Measurements from ENCODE around the gene RTN4RL1. TPM values are rescaled to one million over a fixed set of nuclear protein-coding genes. Genes with fewer than 3 reads are reported as not detected.

RTN4RL1 gene
- total RNA-seq, 1 experiment from 2014 or later: 0.22 TPM

- Histone ChIP-seq H2AK5ac (ENCODE audit: insufficient read length, low read length) (no peak overlapping the region), H3K23me2 (ENCODE audit: insufficient read length, low read depth, low read length, poor library complexity, severe bottlenecking) (no peaks in the 10 kb centered on the region), H3K9ac (ENCODE audit: extremely low read depth, insufficient read length, low read length) (no peak overlapping the region), H4K20me1 (ENCODE audit: control insufficient read depth, insufficient read depth, insufficient read length) (no peaks in the 10 kb centered on the region), H3K4me2 (ENCODE audit: insufficient read depth, insufficient read length, low read length) (no peak overlapping the region), H3K23ac (ENCODE audit: insufficient read length, low read depth, low read length) (no peak overlapping the region), H2BK15ac (ENCODE audit: low read depth, low read length) (no peak overlapping the region), H3K79me2 (ENCODE audit: insufficient read depth, low read length) (no peaks in the 10 kb centered on the region), H2BK5ac (ENCODE audit: insufficient read length, low read length) (no peak overlapping the region), H3K79me1 (ENCODE audit: insufficient read depth, low read depth, low read length, poor library complexity, severe bottlenecking) (no peaks in the 10 kb centered on the region), H4K91ac (ENCODE audit: insufficient read length, low read depth, low read length) (no peak overlapping the region), H4K5ac (ENCODE audit: insufficient read length, low read depth, low read length) (no peak overlapping the region), H3K14ac (ENCODE audit: insufficient read depth, low read length) (no peak overlapping the region), H3K4me1 (ENCODE audit: insufficient read depth, low read length) (no peaks in the 10 kb centered on the region), H3K4ac (ENCODE audit: low read depth, low read length) (no peak overlapping the region), H3T11ph (ENCODE audit: low read length) (no peak overlapping the region), H2AFZ (ENCODE audit: low read length) (no peak overlapping the region), H2BK12ac (ENCODE audit: insufficient read length, low read depth, low read length) (no peak overlapping the region), H3K56ac (ENCODE audit: insufficient read length, low read depth, low read length) (no peak overlapping the region), H3K27me3 (ENCODE audit: insufficient read depth, low read length) (peaks cover 28% of the 10 kb centered on the region), H3K18ac (ENCODE audit: insufficient read length, low read depth, low read length) (no peak overlapping the region), H2BK20ac (ENCODE audit: low read depth, low read length, poor library complexity, severe bottlenecking) (no peak overlapping the region), H4K8ac (replicated peaks; ENCODE audit: insufficient read length, low read depth, low read length) (no peak overlapping the region), H3K27ac (ENCODE audit: insufficient read length, low read depth, low read length) (no peak overlapping the region), H3K9me3 (ENCODE audit: control insufficient read depth, low read depth, low read length) (no peaks in the 10 kb centered on the region), H2BK120ac (ENCODE audit: low read depth, low read length, poor library complexity, severe bottlenecking) (no peak overlapping the region)
- no peak for DNase-seq
- peaks cover 7 to 27% of the 10 kb centered on the region in 2 experiments; a peak in 3 of 4 replicates for H3K4me1 Mint-ChIP-seq
- H3K27ac Mint-ChIP-seq: no peak overlapping the region
- no peak overlapping the region for H3K4me3 Mint-ChIP-seq
- TF ChIP-seq CTCF (conservative IDR thresholded peaks at IDR 0.05): no peak
- WGBS (ENCODE audit: extremely low coverage, insufficient read length, low lambda C conversion rate): no CpG with 5 or more reads among the region's 14 CpGs
- H3K27me3 Mint-ChIP-seq (ENCODE audit: low read depth): peaks cover 93% of the 10 kb centered on the region
- no peaks in the 10 kb centered on the region for H3K36me3 Mint-ChIP-seq (ENCODE audit: insufficient read depth in 1 of 3, low read depth in 3 of 3)
- H3K9me3 Mint-ChIP-seq: peaks cover 0 to 6% of the 10 kb centered on the region in 2 experiments; a peak in 1 of 5 replicates
Observed at GRCh38 chr17:1913702-1914101, 111.4 kb downstream of the RTN4RL1 start.

Data from H9 (cell line).